Measurements from ENCODE around the gene COL18A1.

DNA sequence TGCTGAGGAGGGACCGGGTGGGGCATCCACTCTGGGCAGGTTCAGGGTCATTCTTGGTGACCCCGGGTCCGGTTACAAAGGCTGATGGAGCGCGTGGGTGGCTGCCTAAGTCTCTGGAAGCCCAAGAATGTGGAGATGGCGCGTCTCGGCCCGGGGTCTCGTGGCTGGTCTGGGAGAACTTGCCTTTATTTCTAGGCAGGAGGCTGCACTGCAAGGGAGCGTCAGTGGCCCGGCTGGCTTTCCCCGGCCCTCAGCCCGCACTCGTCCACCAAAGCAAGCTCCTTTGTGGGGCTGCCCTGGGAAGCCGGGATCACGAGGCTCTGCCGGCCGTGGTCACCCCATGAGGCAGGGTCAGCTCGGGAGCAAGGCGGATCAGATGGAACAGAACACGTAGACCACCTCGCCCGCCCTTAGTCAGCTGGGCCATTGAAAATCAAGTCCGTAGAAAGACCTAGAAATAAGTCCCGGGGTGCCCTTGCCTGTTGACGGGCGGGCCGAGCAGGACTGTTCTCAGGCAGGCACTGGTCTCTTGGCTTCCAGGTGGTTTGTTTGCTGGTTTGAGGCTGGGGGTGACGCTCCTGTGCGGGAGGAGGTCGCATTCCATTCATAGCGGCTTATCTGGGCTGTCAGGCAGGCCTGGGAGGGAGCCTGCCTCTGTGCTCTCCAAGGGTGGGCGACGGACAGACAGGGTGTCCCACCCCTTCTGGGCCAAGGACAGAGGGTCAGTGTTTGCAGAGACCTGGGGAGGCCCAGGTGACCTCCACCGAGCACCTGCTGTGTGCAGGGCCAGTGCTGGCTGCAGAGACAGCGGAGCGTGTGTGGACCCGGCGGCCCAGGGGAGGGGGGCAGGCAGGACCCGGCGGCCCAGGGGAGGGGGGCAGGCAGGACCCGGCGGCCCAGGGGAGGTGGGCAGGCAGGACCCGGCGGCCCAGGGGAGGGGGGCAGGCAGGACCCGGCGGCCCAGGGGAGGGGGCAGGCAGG is 25.8 kb downstream of the COL18A1 start:
- TF ChIP-seq, protein P1, sequence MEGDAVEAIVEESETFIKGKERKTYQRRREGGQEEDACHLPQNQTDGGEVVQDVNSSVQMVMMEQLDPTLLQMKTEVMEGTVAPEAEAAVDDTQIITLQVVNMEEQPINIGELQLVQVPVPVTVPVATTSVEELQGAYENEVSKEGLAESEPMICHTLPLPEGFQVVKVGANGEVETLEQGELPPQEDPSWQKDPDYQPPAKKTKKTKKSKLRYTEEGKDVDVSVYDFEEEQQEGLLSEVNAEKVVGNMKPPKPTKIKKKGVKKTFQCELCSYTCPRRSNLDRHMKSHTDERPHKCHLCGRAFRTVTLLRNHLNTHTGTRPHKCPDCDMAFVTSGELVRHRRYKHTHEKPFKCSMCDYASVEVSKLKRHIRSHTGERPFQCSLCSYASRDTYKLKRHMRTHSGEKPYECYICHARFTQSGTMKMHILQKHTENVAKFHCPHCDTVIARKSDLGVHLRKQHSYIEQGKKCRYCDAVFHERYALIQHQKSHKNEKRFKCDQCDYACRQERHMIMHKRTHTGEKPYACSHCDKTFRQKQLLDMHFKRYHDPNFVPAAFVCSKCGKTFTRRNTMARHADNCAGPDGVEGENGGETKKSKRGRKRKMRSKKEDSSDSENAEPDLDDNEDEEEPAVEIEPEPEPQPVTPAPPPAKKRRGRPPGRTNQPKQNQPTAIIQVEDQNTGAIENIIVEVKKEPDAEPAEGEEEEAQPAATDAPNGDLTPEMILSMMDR (conservative IDR thresholded peaks at IDR 0.05): no peak
- no peak for TF ChIP-seq ZFX (IDR thresholded peaks at IDR 0.05)
